ENCODE measurements around the gene CHST4.

DNA sequence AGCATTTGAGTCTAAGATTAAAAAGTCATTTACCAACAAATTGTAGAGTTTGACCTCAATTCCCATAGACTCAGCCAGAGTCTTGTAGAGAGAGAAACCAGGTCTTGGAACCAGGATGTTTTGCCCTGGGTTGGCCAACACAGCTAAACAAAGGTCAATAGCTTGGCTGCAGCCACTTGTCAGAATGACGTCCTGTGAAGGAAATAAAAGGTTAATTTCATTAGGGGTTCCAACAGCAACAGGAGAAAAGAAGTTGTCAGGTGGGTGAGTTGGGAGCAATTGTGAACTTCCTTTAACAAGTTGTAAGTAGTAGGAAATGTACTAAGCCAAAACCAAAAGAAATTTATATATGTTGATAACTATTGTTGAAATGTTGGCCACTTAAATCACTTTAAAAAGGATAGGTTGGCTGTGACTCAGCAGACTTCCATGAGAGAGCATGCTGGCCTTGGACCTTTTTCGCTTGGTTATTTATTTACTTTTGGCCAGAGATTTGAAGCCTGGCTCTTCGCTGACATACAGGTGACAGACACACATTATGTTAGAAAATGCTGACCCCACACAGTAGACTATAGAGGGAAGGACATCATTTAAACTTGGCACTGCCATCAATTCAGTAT lies 46.4 kb downstream of the CHST4 start:
- TF ChIP-seq EZH2 (IDR thresholded peaks at IDR 0.05; ENCODE audit: insufficient read depth, low read length) = no peak
- TF ChIP-seq, protein P1, sequence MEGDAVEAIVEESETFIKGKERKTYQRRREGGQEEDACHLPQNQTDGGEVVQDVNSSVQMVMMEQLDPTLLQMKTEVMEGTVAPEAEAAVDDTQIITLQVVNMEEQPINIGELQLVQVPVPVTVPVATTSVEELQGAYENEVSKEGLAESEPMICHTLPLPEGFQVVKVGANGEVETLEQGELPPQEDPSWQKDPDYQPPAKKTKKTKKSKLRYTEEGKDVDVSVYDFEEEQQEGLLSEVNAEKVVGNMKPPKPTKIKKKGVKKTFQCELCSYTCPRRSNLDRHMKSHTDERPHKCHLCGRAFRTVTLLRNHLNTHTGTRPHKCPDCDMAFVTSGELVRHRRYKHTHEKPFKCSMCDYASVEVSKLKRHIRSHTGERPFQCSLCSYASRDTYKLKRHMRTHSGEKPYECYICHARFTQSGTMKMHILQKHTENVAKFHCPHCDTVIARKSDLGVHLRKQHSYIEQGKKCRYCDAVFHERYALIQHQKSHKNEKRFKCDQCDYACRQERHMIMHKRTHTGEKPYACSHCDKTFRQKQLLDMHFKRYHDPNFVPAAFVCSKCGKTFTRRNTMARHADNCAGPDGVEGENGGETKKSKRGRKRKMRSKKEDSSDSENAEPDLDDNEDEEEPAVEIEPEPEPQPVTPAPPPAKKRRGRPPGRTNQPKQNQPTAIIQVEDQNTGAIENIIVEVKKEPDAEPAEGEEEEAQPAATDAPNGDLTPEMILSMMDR (IDR thresholded peaks at IDR 0.05; ENCODE audit: insufficient read depth, low read depth, low read length) = no peak
